Activated CD4-positive, alpha-beta T cell treated with anti-CD3 and anti-CD28 coated beads, Interleukin-2, amount 50 U/mL, for 1 hour (primary cell): ENCODE measurements around the gene SLC29A2.
A peak's percentile ranks its signal among the peaks of the same experiment; 100 is the strongest.
"Not testable (repeated sequence)": the region's sequence is repeated elsewhere in the genome, so short reads cannot be mapped to it uniquely, and the experiment has no call there.

ENCODE experiments used
- DNase-seq: peaks from one replicate; pipeline ENCODE4 v3.0.0-alpha.2; 2020

The SLC29A2 gene

GRCh38 chr11:66384316-66384715, 12.8 kb upstream of the SLC29A2 start:
- not testable (repeated sequence) for DNase-seq

- DNase-seq, result not testable (repeated sequence)
Measured at GRCh38 chr11:66380264-66380663, 8.7 kb upstream of the SLC29A2 start.

GRCh38 chr11:66373690-66374287, 2.2 kb upstream of the SLC29A2 start:
- DNase-seq, result not testable (repeated sequence)

GRCh38 chr11:66373265-66373664, 1.7 kb upstream of the SLC29A2 start:
- no peak for DNase-seq

GRCh38 chr11:66369073-66369894, 2.3 kb downstream of the SLC29A2 start:
- no peak for DNase-seq

DNA sequence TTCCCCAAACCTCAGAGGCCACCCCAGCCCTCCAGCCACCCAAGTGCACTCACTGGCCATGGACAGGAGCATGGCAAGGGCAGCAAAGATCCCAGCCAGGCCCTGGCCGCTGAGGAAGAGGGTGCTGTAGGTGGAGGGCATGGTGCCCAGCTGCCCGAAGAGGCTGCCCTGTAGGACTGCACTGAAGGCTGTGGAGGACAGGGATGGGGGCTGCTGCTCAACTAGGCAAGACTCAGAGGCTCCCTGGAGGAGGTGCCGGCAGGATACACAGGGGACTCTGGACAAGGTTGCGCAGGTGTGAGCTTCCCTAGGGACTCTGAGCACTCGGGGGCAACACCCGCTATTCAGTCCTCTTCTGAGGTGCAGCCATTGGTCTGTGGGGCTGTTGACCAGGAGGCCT, 3.1 kb downstream of the SLC29A2 start:
- no peak for DNase-seq

DNA sequence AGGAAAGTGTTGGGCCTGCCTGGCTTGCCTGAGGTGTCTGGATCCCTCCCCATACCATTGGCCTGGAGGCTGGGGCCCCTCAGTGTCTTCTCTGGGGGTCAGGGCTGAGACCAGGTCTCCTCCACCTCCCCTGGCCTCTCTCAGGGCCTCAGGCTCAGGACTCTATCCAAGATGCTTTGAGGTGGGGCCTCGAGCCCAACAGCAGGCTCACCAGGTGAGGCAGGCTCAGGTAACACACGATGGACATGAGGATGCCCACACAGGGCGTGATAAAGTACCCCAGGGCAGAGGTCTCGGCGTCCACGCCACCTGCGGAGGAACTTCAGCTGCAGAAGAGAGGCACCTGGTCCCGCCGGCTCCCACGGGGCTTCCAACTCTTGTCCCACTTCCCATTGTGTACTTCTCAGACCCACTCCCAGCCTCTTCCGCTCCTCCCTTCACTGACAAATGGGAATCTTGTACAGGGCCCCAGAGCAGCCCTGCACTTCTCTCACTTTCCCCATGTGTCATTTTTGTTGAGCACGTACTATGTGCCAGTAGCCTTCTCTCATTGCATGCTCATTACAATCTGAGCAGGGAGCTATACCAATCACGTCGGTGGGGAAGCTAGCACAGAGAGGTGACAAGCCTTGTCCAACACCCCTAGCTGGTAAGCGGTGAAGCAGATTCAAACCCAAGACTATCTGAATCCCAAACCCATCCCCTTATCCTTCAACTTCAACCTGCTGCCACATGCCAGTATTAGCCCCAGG, 3.8 kb downstream of the SLC29A2 start:
- no peak for DNase-seq

DNA sequence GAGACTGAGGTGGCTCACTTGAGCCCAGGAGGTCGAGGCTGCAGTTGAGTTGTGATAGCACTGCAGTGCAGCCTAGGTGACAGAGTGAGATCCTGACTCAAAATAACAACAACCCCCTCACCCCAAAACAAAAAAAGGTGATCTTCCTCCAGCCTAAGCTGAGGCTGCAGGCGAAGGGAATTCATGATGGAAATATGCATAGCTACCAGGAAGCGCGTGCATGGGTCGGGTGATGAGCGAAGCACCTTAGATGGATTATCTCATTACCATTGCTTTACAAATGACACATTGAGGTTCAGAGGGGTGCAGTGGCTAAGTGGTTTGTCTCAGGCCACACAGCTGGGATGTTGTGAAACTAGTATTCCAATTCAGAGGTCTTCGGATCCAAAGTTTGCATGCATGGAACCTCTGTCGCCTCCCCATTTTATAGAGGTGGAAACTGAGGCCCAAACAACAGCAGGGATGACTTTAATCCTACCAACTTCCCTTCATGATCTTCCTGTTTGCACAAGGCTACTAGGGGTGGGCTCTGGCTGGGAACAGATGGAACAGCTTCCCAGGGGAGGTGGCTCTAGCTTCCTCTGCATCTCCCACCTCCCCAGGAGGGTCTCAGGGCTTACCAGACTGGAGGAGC, 4.6 kb downstream of the SLC29A2 start:
- DNase-seq, result no peak

DNA sequence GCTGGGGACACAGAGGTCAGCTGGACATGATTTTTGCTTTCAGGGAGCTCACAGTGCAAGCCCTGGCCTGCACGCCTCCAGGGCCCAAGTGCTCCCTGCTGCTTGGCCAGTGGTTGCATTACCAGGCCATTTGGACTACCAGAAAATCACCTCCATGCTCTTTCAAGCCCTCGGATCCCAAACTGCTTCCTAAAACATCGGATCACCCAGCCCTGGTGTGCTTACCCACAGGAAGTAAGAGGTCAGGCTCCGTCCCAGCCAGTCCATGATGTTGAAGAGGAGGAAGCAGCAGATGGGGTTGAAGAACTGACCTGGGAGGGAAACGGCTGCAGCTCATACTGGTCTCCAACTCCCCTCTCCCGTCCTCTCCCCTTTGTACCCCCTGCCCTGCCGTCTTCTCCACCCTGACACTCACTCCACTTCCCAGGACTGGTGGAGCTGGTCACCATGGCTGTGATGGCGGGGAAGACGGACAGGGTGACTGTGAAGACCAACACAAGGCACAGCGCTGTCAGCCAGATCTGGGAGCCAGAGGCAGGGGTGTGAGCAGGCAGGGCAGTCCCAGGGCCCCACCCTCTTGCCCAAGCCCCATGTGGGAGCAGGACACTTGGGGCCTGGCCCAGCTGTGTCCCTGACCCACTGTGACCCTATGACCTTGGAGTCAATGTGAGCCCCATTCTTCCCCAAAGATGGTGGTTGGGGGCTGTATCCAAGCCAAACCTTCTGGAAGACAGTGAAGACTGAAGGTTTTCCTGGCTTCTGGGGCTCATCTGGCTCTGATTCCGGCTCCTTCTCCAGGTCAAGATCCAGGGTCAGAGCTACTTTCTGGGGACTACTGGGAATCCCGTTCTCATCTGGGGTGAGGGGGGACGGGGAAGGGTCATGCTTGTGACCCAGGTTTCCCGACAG, 5.6 kb downstream of the SLC29A2 start:
- DNase-seq, result no peak

DNA sequence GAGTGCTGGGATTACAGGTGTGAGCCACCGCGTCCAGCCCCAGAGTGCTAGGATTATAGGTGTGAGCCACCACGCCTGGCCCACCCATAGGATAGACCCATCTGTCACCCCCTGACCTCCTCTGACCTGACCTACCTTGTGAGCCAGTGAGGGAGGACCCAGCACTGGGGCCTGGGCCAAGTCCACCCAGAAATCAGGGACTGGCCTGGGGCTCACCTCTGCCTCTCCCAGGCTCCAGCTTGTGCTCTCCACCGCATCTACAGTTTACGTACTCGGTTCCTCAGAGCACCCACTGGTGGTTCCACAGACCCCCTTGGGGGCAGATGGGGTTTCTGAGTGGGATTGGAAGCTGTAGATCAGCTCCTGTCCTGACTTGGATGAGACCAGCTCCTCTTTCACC, 6.4 kb downstream of the SLC29A2 start:
- no peak for DNase-seq

DNA sequence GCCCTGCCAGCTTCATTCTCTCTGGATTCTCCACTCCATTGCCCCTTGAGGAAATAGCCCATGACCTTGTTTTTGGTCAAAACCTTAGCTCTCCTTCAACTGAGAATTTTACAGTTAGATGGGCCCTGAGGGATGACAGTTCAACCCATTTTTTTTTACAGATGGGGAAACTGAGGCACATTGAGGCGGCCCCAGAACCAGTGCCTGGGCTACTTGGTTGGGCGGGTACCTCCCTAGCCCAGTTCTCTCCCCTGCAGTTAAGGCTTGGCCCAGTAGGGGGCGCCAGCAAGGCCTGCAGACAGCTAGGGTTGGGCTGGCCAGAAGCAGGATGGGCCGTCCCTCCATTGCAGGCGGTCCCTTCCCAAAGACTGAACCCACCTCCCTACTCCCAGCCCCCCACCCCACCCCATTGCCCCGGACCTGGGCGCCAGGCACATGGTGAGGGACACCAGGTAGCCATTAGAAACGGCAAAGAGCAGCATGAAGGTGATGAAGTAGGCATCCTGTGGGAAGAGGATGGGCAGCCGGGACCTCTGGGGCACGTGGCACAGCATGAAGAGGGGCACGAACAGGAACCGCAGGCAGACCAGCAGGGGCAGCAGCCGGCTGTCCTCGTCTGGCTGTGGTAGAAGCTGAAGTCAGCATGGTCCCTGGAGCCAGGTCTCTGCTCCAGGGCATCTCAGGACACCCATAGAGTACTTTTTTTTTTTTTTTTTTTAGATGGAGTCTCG, 7.6 kb downstream of the SLC29A2 start:
- peak; percentile 68 for DNase-seq

GRCh38 chr11:66363187-66363601, 8.4 kb downstream of the SLC29A2 start:
- DNase-seq, result no peak

- no peak for DNase-seq
Measured at GRCh38 chr11:66362481-66363147, 8.9 kb downstream of the SLC29A2 start.

- no peak for DNase-seq
Measured at GRCh38 chr11:66361502-66361941, 10.0 kb downstream of the SLC29A2 start.

GRCh38 chr11:66360406-66361073, 11.0 kb downstream of the SLC29A2 start:
- no peak for DNase-seq

- DNase-seq, result no peak
Measured at GRCh38 chr11:66359662-66360087, 11.9 kb downstream of the SLC29A2 start.

DNA sequence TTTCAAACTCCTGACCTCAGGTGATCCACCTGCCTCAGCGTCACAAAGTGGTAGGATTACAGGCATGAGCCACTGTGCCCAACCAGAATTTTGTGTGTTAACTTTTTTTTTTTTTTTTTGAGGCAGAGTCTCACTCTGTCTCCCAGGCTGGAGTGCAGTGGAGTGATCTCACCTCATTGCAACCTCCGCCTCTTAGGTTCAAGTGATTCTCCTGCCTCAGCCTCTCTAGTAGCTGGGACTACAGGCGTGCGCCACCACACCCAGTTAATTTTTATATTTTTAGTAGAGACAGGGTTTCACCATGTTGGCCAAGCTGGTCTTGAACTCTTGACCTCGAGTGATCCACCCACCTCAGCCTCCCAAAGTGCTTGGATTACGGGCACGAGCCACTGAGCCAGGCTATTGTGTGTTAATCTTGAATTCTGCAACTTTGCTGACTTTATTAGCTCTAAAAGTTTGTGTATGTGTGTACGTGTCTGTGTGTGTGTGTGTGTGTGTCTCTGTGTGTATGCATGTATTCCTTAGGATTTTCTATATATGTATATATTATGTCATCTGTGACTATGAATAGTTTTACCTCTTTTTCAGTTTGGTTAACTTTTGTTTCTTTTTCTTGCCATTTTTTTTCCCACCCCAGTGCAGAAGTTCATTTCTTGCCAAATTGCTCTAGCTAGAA, 20.9 kb downstream of the SLC29A2 start:
- not testable (repeated sequence) for DNase-seq

DNA sequence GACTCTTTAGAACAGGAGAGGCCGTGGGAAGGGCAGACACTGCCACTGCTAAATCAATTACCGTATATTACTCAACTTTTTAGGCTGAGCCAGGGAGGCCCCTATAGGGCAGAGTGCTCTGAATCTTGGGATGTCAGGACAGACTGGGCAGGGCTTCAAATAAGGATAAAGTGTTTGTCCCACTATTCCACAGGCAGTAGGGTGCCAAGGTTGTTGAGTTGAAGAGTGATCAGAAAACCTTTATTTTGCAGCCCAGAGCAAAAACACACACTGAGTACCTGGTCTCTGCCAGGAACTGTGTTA, 22.5 kb downstream of the SLC29A2 start:
- no peak for DNase-seq

GRCh38 chr11:66347425-66348276, 23.9 kb downstream of the SLC29A2 start, which contains the start of gene B4GAT1:
Gene B4GAT1, minus strand, starts transcription at chr11:66347629. Its CDS starts 84 bp downstream, at chr11:66347545.
- peak; percentile 78 for DNase-seq
